SJCRH30 (cell line): Measurements from ENCODE around the gene XIST. TPM values are rescaled to one million over a fixed set of nuclear protein-coding genes. Genes with fewer than 3 reads are reported as not detected.
"Not testable (repeated sequence)": the region's sequence is repeated elsewhere in the genome, so short reads cannot be mapped to it uniquely, and the experiment has no call there.

ENCODE experiments used
- DNase-seq, 2 experiments: peaks; one replicate each; pipeline ENCODE4 v3.0.0-alpha.2; 2015 to 2020
- H3K27ac ChIP-seq: fragments of 250-450 bp; sonication (Bioruptor Pico); 2 replicates; pipeline ENCODE4 v1.5.1; 2020; ENCODE audit warnings: mild to moderate bottlenecking, moderate library complexity
- H3K27me3 ChIP-seq: fragments of 250-450 bp; sonication (Bioruptor Pico); 2 replicates; pipeline ENCODE4 v1.5.1; 2020; ENCODE audit warnings: mild to moderate bottlenecking, moderate library complexity
- H3K36me3 ChIP-seq: fragments of 250-450 bp; sonication (Bioruptor Pico); 2 replicates; pipeline ENCODE4 v1.5.1; 2020; ENCODE audit warnings: mild to moderate bottlenecking, moderate library complexity
- H3K4me1 ChIP-seq: fragments of 250-450 bp; sonication (Bioruptor Pico); 2 replicates; pipeline ENCODE4 v1.5.1; 2020; ENCODE audit warnings: mild to moderate bottlenecking, moderate library complexity
- H3K4me3 ChIP-seq: fragments of 250-450 bp; sonication (Bioruptor Pico); 2 replicates; pipeline ENCODE4 v1.5.1; 2020; ENCODE audit warnings: mild to moderate bottlenecking, moderate library complexity
- H3K9me3 ChIP-seq: fragments of 250-450 bp; sonication (Bioruptor Pico); replicated peaks from 2 replicates; pipeline ENCODE4 v1.5.1; 2020; ENCODE audit warnings: mild to moderate bottlenecking, moderate library complexity
- total RNA-seq: library from RNA; depleted of rRNA; stranded (reverse); fragments of >200 nt; shearing (Covaris generic); gene quantifications from 2 replicates; pipeline ENCODE4 v1.2.3, GENCODE V29; 2014

Gene XIST
- total RNA-seq, 1 experiment from 2014 or later: 0.04 TPM

DNA sequence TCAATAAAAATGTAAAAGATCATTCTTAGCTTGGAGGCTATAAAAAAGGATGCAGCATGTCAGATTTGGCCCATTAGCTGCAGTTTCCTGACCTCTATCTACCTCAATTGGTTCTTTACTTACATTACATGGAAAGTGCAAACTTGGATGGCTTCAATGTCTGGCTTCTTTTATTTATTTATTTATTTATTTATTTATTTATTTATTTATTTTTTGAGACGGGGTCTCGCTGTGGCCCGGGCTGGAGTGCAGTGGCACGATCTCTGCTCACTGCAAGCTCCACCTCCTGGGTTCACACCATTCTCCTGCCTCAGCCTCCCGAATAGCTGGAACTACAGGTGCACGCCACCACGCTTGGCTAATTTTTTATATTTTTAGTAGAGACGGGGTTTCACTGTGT, 60.0 kb downstream of the XIST start:
- not testable (repeated sequence) for H3K4me3 ChIP-seq, H3K27ac ChIP-seq, H3K36me3 ChIP-seq, H3K9me3 ChIP-seq, DNase-seq, H3K4me1 ChIP-seq, H3K27me3 ChIP-seq

DNA sequence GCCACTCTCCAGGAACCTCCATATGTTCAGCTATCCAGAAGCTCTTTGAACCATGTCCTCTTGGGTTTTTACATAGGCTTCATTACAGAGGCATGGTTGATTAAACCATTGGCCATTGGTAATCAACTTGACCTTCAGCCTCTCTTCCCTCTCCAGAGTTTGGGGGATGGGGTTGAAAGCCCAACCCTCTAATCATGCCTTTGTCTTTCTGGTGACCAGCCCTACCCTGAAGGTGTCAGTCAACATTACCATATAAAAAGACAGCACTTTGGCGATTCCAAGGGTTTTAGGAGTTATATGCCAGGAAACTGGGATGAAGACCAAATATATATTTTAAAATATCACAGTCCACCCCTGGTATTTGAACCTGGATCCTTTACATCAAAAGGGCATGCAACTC, 67.0 kb downstream of the XIST start:
- no peak overlapping the region for H3K4me3 ChIP-seq
- H3K27ac ChIP-seq: no peak overlapping the region
- no peak for DNase-seq
- no peaks in the 10 kb centered on the region for H3K9me3 ChIP-seq
- no peaks in the 10 kb centered on the region for H3K36me3 ChIP-seq
- H3K27me3 ChIP-seq: no peaks in the 10 kb centered on the region
- H3K4me1 ChIP-seq: no peaks in the 10 kb centered on the region
